Right lobe of liver (tissue), 6 donors: ENCODE data around the gene DMWD. TPM values are rescaled to one million over a fixed set of nuclear protein-coding genes. Genes with fewer than 3 reads are reported as not detected.
A peak's percentile ranks its signal among the peaks of the same experiment; 100 is the strongest.
"Not testable (repeated sequence)": the region's sequence is repeated elsewhere in the genome, so short reads cannot be mapped to it uniquely, and the experiment has no call there.

ENCODE experiments used
- ATAC-seq, 4 donors: fragments of 200-7000 bp; cut with Tn5 transposase; one replicate each; pipeline ENCODE4 v1.9.1; 2020; ENCODE audit warnings: mild to moderate bottlenecking in 4 of 4, moderate library complexity in 4 of 4
- DNase-seq, 3 donors: peaks; one replicate each; pipeline ENCODE4 v3.0.0-alpha.2; 2020
- H3K27ac ChIP-seq, 3 donors: fragments of 200-600 bp; one replicate each; pipeline ENCODE4 v1.8.0; 2022
- H3K27me3 ChIP-seq, 2 donors: fragments of 200-600 bp; one replicate each; pipeline ENCODE4 v1.8.0; 2022
- H3K36me3 ChIP-seq, 4 donors: fragments of 200-600 bp; sonication (generic) in 1 of 4; one replicate each; pipeline versions ENCODE4 v1.5.1 to v1.8.0; 2017 to 2022; ENCODE audit warnings: control low read depth in 1 of 4
- H3K4me1 ChIP-seq, 4 donors: fragments of 200-600 bp; sonication (generic) in 1 of 4; one replicate each; pipeline versions ENCODE4 v1.5.1 to v1.8.0; 2017 to 2022; ENCODE audit warnings: control low read depth in 1 of 4
- H3K4me3 ChIP-seq, 3 donors: fragments of 200-600 bp; one replicate each; pipeline ENCODE4 v1.8.0; 2022
- H3K9me3 ChIP-seq, 4 donors: fragments of 200-600 bp; sonication (generic) in 1 of 4; one replicate each; pipeline versions ENCODE4 v1.5.1 to v1.8.0; 2017 to 2022; ENCODE audit warnings: control low read depth in 1 of 4
- CTCF ChIP-seq, 4 donors: fragments of 200-600 bp in 3 of 4; fragments of 450-650 bp in 1 of 4; IDR thresholded peaks; one replicate each; pipeline versions ENCODE4 v1.5.1 to v1.8.0; 2016 to 2022; ENCODE audit warnings: antibody characterized with exemption in 4 of 4, mild to moderate bottlenecking in 2 of 4
- POLR2A ChIP-seq: fragments of 450-650 bp; IDR thresholded peaks from one replicate; pipeline ENCODE4 v1.6.1; 2017; ENCODE audit warnings: antibody characterized with exemption, mild to moderate bottlenecking
- WGBS: methylation state at CpG from one replicate; pipeline ENCODE4 v1.1.6; 2018; ENCODE audit warnings: low coverage, low lambda C conversion rate; ENCODE audit not compliant: insufficient coverage; ENCODE audit errors: missing lambda C conversion rate; 5-methylcytosine and 5-hydroxymethylcytosine counted together
- intact Hi-C, 2 donors: fragments of 100-400 bp; cut with DNase I; formaldehyde crosslinking; loops; one replicate each; pipeline versions ENCODE4 v1.11.2 to v1.14.1; 2022
- total RNA-seq, 6 experiments: library from RNA; depleted of rRNA in 2 of 6; stranded (reverse); fragments of >200 nt in 2 of 6; fragmentation: NEBNext Ultra II Directional in 3 of 6; extraction: Animal tissue kit (Norgen Biotek cat#: 25700) in 3 of 6; gene quantifications; one replicate each; pipeline versions ENCODE4 v1.1.0 to v1.2.4, GENCODE V29; 2016 to 2023
- donor health status: DM: no; HTN: yes; CAD: no.
- donor health status: DM: no; HTN: no; CAD: no.
- donor health status: DM: no; HTN: no; CAD: no.
- donor health status: DM: no; HTN: yes; CAD: no.
- donor health status: DM: no; HTN: yes; CAD: no.

Gene DMWD
- total RNA-seq, 6 experiments from 2014 or later: 8.3 to 14.3 (median 11.9) TPM

GRCh38 chr19:45801603-45802175 is 9.0 kb upstream of the DMWD start:
- Histone ChIP-seq H3K4me3 (no peak overlapping the region), H3K4me1 (peaks cover 0 to 8% (median 0%) of the 10 kb centered on the region in 4 donors), H3K9me3 (no peaks in the 10 kb centered on the region), H3K27ac (no peak overlapping the region), H3K27me3 (no peaks in the 10 kb centered on the region), H3K36me3 (no peaks in the 10 kb centered on the region)
- TF ChIP-seq CTCF (IDR thresholded peaks at IDR 0.05) (no peak), POLR2A (no peak)
- DNase-seq: no peak
- intact Hi-C loops: no loop called here
- ATAC-seq: no peak
- 79% methylated on average over 3 of the region's 7 CpGs for WGBS

- Histone ChIP-seq H3K9me3 (no peaks in the 10 kb centered on the region), H3K27me3 (no peaks in the 10 kb centered on the region), H3K4me1 (peaks cover 0 to 8% (median 0%) of the 10 kb centered on the region in 4 donors), H3K36me3 (no peaks in the 10 kb centered on the region), H3K27ac (no peak overlapping the region), H3K4me3 (no peak overlapping the region)
- ATAC-seq (no peak), DNase-seq (no peak)
- WGBS: 20% methylated on average over 1 of the region's 8 CpGs
- intact Hi-C loops: no loop called here
- TF ChIP-seq POLR2A (no peak), CTCF (IDR thresholded peaks at IDR 0.05) (no peak)
These were observed 7.5 kb upstream of the DMWD start for GRCh38 chr19:45800070-45800553.

GRCh38 chr19:45799541-45799940 is 6.9 kb upstream of the DMWD start:
- H3K27me3 ChIP-seq, DNase-seq, H3K4me1 ChIP-seq, H3K27ac ChIP-seq, H3K4me3 ChIP-seq, H3K36me3 ChIP-seq, ATAC-seq, H3K9me3 ChIP-seq, intact Hi-C loops: not testable (repeated sequence)
- 73% methylated on average over 3 of the region's 5 CpGs for WGBS

GRCh38 chr19:45798995-45799517 is 6.4 kb upstream of the DMWD start:
- Histone ChIP-seq H3K4me1 (peaks cover 0 to 8% (median 0%) of the 10 kb centered on the region in 4 donors), H3K4me3 (no peak overlapping the region), H3K27me3 (no peaks in the 10 kb centered on the region), H3K9me3 (no peaks in the 10 kb centered on the region), H3K27ac (no peak overlapping the region), H3K36me3 (no peaks in the 10 kb centered on the region)
- ATAC-seq (peak; percentile 80 to 92 (median 91)), DNase-seq (no peak)
- TF ChIP-seq CTCF (IDR thresholded peaks at IDR 0.05): peak; percentile 82 to 89 (median 84)
- TF ChIP-seq POLR2A: no peak
- intact Hi-C loops: no loop called here
- WGBS: 4% methylated on average over 9 of the region's 10 CpGs

- intact Hi-C loops: no loop called here
These were observed 2.0 kb upstream of the DMWD start for GRCh38 chr19:45794627-45795026.

More at GRCh38 chr19:45794627-45795026, 2.0 kb upstream of the DMWD start:
- Histone ChIP-seq H3K4me1 (peaks cover 0 to 22% (median 2%) of the 10 kb centered on the region in 4 donors), H3K36me3 (no peaks in the 10 kb centered on the region), H3K9me3 (no peaks in the 10 kb centered on the region), H3K27ac (no peak overlapping the region), H3K4me3 (no peak overlapping the region), H3K27me3 (no peaks in the 10 kb centered on the region)
- TF ChIP-seq CTCF (IDR thresholded peaks at IDR 0.05): no peak
- TF ChIP-seq POLR2A: no peak
- 70% methylated on average over 2 of the region's 2 CpGs for WGBS
- no peak for ATAC-seq
- no peak for DNase-seq
